ENCODE measurements around the gene CEBPG. TPM values are rescaled to one million over a fixed set of nuclear protein-coding genes. Genes with fewer than 3 reads are reported as not detected.

Gene CEBPG
- 19.0 and 34.3 TPM in 2 replicates for total RNA-seq

DNA sequence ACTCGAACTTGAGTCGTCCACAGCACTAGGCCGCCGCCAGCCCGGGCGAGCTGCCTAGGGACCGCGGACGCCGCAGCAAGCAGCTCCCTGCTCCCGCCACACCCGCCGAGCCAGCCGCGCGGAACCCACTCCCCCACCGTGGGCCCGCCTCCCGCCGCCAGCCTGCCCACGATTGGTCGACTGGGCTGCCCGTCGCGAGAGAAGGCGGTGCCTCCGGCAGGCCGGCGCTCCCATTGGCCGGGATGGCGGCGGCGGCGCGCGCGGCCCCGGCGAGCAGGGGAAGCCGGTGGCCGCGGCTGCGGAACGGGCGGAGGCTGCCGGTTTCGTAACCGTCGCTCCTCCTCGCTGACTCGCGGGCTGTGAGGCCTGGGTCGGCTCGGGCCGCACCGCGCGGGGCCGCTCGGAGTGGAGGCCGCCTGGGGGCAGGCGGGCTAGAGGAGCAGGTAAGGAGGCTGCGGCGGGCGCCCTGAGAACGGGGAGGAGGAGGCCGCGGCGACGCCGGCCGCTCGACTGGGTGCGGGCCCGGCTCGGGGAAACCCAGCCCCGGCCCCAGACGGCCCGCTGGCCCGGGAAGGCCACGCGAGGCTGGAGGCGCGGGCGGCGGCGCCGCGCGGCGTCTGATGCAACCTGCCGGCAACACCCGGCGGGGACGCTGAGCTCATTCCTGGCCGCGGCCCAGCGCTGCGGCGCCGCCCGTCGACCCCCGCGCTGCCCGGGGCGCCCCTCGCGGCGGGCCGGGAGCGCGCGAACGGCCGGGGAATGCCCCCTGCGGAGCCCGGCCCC is at the start of gene CEBPG:
Gene CEBPG, plus strand, starts transcription at position 257 of the 783 bp plus-strand sequence. CDS start 5,531 bp downstream, outside the sequence.
- DNase-seq (ENCODE audit: low read depth in 2 of 2) = peak; percentile 94 to 96

DNA sequence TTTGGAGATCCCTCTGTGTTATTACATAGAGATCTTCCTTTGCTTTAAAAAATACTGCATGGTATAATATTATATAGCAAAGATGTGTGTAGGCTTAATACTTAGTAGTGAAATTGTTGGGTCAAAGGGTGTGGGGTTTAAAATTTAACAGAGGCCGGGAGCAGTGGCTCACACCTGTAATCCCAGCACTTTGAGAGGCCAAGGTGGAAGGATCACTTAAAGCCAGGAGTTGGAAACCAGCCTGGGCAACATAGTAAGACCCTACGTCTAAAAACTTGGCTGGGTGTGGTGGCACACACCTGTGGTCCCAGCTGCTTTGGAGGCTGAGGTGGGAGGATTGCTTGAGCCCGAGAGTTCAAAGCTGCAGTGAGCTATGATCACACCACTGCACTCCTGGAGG is 48.9 kb upstream of the CEBPG start:
- DNase-seq (ENCODE audit: low read depth in 2 of 2) = no peak

DNA sequence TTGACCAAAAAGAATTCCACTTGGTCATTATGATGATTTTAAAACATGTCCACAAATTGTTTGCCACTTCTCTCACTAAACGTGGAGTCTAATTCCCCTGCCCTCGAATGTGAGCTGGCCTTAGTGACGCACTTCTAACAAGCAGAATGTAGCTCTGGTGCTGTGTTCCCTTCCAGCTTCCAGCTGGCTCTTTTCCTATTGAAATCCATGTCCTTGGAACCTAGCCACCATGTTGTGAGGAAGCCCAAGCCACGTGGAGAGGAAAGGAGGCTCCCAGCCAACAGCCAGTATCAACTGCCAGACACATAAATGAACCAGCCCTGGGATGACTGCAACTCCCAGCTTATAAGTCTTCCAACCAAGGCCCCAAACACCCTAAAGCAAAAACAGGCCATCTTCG is 47.6 kb upstream of the CEBPG start:
- peak in 1 of 2 donors; percentile 87 for DNase-seq (ENCODE audit: low read depth in 2 of 2)

DNA sequence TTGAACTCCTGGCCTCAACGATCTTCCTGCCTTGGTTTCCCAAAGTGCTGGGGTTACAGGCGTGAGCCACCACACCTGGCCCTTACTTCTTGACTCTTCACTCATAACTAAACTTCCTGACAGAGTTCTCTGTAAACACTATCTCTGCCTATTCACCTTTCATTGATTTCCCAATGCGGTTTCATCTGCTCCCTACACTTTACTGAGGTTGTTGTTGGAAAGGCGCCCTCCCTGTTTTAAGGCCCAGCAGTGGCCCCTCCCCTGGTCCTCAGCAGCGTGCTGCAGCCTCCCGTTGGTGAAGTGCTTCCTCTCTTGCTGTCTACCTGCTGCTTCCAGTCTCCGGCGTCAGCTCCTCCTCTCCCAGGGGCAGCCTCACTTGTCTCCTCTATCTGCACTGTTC is 44.4 kb upstream of the CEBPG start:
- DNase-seq (ENCODE audit: low read depth in 2 of 2) = no peak

DNA sequence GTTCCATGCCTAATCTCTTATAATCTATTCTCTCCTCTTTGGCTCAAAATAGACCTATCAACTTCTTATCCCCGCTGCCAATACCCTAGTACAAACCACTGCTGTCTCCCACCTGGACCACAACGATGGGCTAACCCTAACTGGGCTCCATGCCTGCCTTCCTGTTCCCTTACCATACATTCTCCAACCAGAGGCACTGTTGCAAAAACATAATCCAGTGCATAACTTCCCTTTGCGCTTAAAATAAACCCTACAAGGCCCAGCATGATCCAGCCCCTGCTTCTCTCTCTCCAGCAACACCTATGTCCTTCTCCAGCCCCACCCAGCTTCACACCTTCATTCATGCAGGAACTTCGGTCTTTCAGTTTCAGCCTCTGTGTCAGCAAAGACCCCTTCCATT is 43.8 kb upstream of the CEBPG start:
- no peak for DNase-seq (ENCODE audit: low read depth in 2 of 2)

DNA sequence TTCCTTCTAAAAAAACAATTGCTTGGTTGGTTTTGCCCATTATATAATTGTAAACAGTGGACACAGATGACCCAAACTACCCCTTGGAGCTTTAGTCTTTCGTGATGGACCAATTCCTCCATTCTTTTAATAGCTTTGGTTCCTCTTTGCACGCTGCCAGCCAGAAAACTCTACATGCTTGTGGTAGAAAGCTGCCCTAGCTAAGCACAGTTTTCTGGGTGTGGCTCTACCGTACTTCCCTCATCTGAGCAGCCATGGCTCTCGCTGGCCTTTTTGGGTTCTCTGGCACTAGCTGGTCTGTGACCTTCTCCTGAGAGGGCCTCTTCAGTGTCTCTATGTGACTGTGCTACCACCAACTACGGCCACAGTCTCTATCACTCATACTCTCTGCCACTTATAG is 41.3 kb upstream of the CEBPG start:
- no peak for DNase-seq (ENCODE audit: low read depth in 2 of 2)

DNA sequence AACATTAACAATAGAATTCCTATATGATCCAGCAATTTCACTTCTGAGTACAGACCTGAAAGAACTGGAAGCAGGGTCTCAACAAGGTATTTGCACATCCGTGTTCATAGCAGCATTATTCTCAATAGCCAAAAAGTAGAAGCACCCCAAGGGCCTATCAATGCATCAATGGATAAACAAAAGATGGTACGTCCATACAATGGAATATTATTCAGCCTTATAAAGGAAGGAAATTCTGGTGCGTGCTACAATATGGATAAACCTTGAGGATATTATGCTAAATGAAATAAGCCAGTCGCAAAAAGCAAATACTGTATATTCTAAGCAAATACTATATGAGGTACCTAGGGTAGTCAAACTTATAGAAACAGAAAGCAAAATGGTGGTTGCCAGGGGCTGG is 40.4 kb upstream of the CEBPG start:
- DNase-seq (ENCODE audit: low read depth in 2 of 2) = no peak

- DNase-seq (ENCODE audit: low read depth in 2 of 2) = no peak
Measured at GRCh38 chr19:33333642-33334041, 39.9 kb upstream of the CEBPG start.

DNA sequence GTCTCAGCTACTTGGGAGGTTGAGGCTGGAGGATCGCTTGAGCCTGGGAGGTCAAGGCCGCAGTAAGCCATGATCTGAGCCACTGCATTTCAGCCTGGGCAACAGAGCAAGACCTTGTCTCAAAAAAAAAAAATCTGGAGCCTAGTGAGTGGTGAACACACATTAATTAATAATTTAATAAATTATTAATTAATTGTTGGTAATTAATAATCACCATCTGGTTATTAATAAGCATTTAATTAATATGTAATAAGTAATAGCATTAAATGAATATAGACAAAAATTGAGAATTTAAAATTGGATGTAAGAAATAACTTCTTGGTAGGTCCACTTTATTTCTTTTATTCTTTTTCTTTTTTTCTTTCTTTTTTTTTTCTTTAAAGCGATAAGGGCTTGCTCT is 39.2 kb upstream of the CEBPG start:
- no peak for DNase-seq (ENCODE audit: low read depth in 2 of 2)

GRCh38 chr19:33335446-33335845 is 38.1 kb upstream of the CEBPG start:
- no peak for DNase-seq (ENCODE audit: low read depth in 2 of 2)

- DNase-seq (ENCODE audit: low read depth in 2 of 2) = no peak
Measured at GRCh38 chr19:33339016-33339984, 34.2 kb upstream of the CEBPG start.

- DNase-seq (ENCODE audit: low read depth in 2 of 2) = no peak
Measured at GRCh38 chr19:33340991-33341390, 32.5 kb upstream of the CEBPG start.

DNA sequence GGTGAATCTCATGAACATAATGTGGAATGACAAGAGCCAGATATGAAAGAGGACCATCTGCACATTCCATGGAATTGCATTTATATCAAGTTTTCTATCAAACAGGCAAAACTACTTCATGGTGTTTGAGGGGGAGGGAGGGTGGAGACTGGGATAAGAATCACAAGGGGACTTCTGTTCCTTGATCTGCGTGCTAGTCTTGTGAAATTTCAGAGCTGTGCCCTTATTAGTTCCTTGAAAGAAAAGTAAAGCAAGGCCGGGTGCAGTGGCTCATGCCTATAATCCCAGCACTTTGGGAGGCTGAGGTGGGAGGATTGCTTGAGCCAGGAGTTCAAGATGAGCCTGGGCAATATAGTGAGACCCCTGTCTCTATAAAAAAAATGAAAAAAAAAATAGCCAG is 30.2 kb upstream of the CEBPG start:
- no peak for DNase-seq (ENCODE audit: low read depth in 2 of 2)

DNA sequence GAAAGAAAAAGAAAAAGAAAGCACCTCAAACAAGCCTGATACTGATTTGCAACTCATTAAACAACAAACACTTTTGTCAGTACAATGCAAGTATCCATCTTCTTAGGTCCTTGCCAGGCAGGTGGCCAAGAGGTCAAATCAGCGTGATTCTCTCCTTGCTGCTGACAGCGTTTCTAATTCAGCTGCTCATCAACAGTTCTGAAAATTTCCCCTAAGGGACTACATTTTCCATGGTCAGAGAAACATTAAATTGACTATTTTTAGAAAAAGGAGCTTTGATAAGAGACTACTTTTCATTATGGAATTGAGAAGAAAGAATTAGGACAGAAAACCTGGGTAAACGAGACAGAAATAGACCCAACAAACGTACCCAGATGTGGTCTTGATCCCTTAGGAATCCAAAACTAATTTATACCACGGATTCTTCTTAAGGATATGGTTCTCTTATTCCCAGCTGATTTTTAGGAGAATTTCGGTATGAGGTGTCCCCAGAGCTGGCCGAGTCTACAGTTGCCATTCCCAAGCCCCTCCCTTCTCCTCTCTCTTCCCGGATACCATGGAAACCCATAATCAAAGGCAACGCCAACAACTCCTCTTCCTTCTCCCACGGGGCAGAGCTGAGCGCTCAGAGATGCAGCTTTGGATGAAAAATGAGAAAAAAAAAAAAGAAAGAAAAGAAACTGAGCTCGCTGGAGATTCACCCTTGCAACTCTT is 29.5 kb upstream of the CEBPG start:
- DNase-seq (ENCODE audit: low read depth in 2 of 2) = no peak

DNA sequence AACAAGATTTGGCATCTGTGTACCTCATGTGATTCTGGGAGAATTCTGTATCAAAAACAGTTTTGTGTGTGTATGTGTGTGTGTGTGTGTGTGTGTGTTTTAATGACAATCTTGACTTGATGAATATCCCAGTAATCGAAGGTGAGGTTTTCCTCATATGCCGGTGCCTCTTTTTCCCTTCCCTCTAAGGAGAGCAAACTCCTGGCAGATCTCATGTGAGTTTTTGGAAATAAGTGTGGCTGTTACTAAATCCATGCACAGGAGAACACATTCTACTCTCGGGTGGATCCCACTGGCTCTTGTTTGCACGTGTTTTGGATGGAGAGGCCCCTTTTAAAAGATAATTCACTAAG is 29.0 kb upstream of the CEBPG start:
- no peak for DNase-seq (ENCODE audit: low read depth in 2 of 2)

GRCh38 chr19:33345163-33345562 is 28.3 kb upstream of the CEBPG start:
- no peak for DNase-seq (ENCODE audit: low read depth in 2 of 2)

DNA sequence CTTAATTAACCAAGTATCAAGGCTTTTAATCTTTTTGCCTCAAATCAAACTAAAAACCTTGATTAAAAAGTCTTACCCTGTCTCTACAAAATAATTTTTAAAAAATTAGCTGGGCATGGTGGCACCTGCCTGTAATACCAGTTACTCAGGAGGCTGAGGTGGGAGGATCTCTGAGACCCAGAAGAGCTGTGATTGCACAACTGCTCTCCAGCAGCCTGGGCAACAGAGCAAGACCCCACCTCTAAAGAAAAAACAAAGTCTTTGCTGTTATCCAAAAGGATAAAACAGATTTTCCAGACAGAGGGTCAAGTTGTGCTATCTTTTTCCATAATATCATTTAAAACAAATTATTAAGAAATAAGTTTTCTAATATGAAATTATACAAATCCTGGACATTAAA is 26.8 kb upstream of the CEBPG start:
- DNase-seq (ENCODE audit: low read depth in 2 of 2) = no peak

GRCh38 chr19:33347300-33347699 is 26.2 kb upstream of the CEBPG start:
- no peak for DNase-seq (ENCODE audit: low read depth in 2 of 2)

- no peak for DNase-seq (ENCODE audit: low read depth in 2 of 2)
Measured at GRCh38 chr19:33348301-33349010, 25.1 kb upstream of the CEBPG start.

- peak in 1 of 2 donors; percentile 5 for DNase-seq (ENCODE audit: low read depth in 2 of 2)
Measured at GRCh38 chr19:33349319-33350289, 23.9 kb upstream of the CEBPG start.

Measured in lung microvascular endothelial cell (primary cell).